Measurements from ENCODE around the gene SNN.
A peak's percentile ranks its signal among the peaks of the same experiment; 100 is the strongest.

Gene SNN

GRCh38 chr16:11677451-11677951 lies 9.2 kb downstream of the SNN start:
- no peak for DNase-seq (ENCODE audit: extremely low spot score)
- CTCF ChIA-PET, result interaction anchor here (0.8 to 2.2 kb wide), 7 partner anchors 9 to 712 kb away, joined by 3 to 8 read pairs (median 3); partner anchors contain the start of genes SNN and ZC3H7A
- POLR2A ChIA-PET, result no interaction called here
- no peak for TF ChIP-seq CTCF (IDR thresholded peaks at IDR 0.05; ENCODE audit: control extremely low read depth, extremely low read depth, low read depth, missing control alignments)

- no peak for TF ChIP-seq CTCF (IDR thresholded peaks at IDR 0.05; ENCODE audit: control extremely low read depth, extremely low read depth, low read depth, missing control alignments)
- ChIA-PET POLR2A (no interaction called here), CTCF (interaction anchor here (0.8 to 2.2 kb wide), 9 partner anchors 10 to 713 kb away, joined by 3 to 11 read pairs (median 4); partner anchors contain the start of gene ZC3H7A)
- peak; percentile 43 for DNase-seq (ENCODE audit: extremely low spot score)
Measured at GRCh38 chr16:11677959-11678881, 10.0 kb downstream of the SNN start.

- ChIA-PET CTCF (interaction anchor here (0.8 to 1.9 kb wide), 6 partner anchors 10 to 283 kb away, joined by 3 to 11 read pairs (median 4); partner anchors contain the start of gene ZC3H7A), POLR2A (no interaction called here)
- DNase-seq (ENCODE audit: extremely low spot score), result no peak
- no peak for TF ChIP-seq CTCF (IDR thresholded peaks at IDR 0.05; ENCODE audit: control extremely low read depth, extremely low read depth, low read depth, missing control alignments)
Measured at GRCh38 chr16:11679250-11679649, 11.0 kb downstream of the SNN start.

- no peak for TF ChIP-seq CTCF (IDR thresholded peaks at IDR 0.05; ENCODE audit: control extremely low read depth, extremely low read depth, low read depth, missing control alignments)
- DNase-seq (ENCODE audit: extremely low spot score), result no peak
- CTCF ChIA-PET, result interaction anchor here (1.3 to 1.9 kb wide), 5 partner anchors 10 to 284 kb away, joined by 3 to 11 read pairs (median 5); partner anchors contain the start of gene ZC3H7A
- POLR2A ChIA-PET, result interaction anchor here (0.5 to 0.8 kb wide), 2 partner anchors 35 to 94 kb away, joined by 3 to 4 read pairs; no protein-coding TSS in a partner anchor
Measured at GRCh38 chr16:11679941-11680911, 12.0 kb downstream of the SNN start.

- ChIA-PET CTCF (interaction anchor here (0.8 kb wide), 1 partner anchor 275 kb away, joined by 3 read pairs; no protein-coding TSS in a partner anchor), POLR2A (interaction anchor here (0.5 kb wide), 1 partner anchor 52 kb away, joined by 3 read pairs; no protein-coding TSS in a partner anchor)
- no peak for TF ChIP-seq CTCF (IDR thresholded peaks at IDR 0.05; ENCODE audit: control extremely low read depth, extremely low read depth, low read depth, missing control alignments)
- DNase-seq (ENCODE audit: extremely low spot score), result no peak
Measured at GRCh38 chr16:11681556-11681955, 13.3 kb downstream of the SNN start.
